Right forelimb (tissue), 1 donor: ENCODE measurements around the gene INHBA.

Experiments
- DNase-seq: peaks from one replicate; pipeline ENCODE4 v3.0.0-alpha.2; 2018

The INHBA gene

DNA sequence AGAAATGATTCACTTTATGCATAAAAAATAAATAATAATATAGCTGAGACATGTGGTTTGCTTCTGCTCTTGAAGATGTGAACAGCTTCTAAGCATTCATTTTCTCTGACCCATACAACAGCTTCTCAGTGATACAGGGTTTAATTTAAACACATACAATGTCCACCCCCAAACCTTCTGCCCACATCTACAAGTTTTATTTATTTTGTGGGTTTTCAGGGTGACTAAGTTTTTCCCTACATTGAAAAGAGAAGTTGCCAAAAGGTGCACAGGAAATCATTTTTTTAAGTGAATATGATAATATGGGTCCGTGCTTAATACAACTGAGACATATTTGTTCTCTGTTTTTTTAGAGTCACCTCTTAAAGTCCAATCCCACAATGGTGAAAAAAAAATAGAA lies 17.2 kb downstream of the INHBA start:
- DNase-seq, result no peak

DNA sequence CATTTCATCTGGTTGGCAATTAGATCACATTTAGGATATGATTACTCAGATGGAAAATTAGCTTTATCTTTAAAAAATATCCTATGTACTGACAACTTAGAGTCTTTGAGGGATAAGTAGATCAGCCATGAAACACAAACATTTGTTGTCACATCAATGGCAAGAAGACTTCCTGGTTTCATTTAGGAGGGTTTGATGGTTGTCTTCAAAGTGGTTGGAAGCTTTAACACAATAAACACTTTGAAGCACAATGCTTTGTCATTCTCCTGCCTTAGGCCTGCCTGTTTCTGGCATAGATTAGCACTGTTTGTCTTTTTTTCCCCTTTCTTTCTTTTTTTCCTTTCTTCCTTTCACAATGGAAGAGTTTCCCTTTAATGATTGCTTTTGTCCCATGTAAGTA lies 20.5 kb downstream of the INHBA start:
- DNase-seq, result no peak

DNA sequence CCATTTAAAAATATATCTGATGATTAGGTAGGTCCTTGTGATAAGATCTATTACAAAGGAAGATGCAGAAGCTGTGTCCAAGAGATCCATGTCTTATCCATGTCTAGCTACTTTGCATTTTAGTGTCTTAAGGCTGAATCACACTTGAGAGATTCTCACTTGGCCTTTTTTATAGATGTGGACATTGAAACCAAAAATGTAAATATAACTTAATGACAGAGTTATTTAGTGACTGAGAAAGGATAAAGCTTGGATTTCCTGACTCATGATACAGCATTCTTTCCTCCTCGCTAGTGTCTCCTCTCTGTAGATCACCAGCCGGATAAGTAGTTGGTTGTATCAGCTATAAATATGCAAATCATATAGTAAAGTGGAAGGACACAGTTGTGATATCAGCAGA lies 23.3 kb downstream of the INHBA start:
- no peak for DNase-seq

DNA sequence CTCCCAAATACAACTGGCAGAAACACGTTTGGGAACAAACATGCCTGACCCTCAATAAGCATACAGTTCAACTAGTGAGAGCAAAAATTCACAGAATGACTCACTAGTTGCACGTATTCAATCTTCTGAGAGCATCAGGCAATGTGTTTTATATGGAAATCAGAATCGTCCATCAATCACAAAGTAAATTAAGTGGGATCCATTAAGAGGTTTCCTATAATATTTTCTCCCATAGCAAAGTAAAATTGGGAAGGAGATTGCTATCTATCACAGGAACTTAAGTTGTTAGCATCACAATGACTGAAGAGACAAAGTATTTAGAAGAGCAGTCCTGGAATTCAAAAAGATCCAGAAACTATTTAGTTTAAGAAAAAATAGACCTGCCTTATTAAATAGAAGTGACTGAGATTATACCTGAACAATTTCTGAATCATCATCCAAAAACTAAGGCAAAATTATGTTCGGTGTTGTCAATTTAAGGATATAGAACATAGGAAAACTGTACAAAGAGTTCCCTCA lies 28.3 kb downstream of the INHBA start:
- no peak for DNase-seq

DNA sequence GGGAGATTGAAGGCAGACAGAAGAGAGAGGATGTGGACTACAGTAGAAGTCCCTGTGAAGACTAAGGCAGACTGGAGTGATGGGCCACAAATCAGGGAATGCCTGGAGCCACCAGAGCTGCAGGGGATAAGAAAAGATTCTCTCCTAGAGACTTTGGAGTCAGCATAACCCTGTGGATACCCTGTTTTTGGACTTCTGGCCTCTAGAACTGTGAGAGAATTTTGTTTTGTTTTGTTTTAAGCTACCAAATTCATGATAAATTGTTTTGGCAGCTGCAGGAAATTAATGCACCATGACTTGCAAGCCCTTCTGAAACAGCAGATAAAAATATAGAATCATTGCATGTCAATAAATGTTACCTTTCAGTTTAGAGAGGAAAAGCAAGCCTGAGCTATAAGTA lies 41.3 kb downstream of the INHBA start:
- no peak for DNase-seq

DNA sequence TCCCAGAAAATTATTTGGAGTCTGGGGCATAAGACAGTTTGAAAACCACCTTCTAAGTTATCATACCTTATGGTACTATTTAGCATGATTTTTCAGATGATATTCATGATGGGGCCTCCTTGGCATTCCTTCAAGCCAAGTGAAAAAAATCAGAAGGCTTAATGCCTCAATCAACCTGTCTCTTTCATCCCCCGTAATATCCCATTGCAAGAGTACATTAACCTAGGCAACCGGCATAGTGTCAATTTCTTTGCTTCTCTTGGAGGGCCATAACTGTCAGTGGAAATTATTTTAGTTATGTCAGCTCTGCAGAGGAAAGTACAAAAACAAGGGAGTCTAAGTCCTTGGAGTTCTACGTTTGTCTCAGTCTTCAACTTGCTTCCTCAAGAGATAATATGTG lies 43.4 kb downstream of the INHBA start:
- no peak for DNase-seq

DNA sequence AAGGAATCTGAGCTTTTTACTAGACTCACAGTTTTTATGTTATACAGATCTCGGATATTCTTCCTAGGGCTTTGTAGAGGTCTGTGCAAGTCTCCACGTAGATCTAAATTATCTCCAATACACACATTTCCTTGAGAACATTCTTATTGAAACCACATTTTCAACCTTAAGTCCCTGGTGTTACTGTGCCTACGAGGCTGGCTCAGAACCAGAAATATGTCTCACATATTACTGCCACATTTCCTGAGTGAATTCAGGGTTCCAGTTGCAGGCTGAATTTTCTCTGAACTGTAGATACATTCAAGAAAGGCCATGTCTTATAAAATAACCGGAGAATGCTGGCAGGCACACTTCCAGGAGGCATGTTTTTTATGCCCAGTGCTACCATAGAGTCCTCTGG lies 46.5 kb downstream of the INHBA start:
- DNase-seq, result no peak

DNA sequence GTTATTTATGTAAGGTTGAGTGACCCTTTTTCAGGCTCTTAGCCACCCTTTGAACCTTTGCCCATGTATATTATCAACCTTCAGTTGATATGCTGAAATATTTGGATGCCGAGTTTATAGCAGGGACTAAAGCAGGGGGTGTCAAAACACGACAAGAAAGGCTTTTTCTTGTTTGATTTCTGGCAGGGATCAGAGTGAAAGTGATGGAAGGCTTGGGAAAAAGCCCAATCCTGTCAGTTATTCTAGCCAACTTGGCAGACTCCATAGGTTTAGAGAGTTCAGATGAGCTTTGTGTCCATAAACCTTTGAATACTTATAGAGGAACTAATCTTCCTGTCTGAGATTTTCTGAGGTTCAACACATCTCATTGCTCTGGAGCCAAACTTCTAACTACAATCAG lies 47.5 kb downstream of the INHBA start:
- DNase-seq, result no peak

DNA sequence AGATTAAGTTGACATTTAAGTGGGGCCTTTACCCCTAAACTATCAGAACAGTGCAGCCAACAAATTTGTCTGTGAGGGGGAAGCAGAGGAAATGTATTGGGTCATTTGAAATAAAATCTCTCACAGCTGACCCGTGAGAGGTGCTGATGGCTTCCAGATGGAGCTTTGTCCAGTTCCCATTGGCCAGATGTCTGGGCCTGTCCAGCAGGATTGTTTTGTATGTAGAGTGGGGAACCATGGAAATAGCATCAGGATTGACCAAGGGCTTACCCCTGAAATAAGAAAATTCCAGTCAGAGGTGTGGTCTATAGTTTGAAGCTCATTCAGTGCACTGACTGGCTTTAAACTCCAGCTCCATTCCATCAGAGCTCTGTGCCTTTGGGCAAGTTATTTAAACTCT lies 50.6 kb downstream of the INHBA start:
- DNase-seq, result peak; percentile 60

DNA sequence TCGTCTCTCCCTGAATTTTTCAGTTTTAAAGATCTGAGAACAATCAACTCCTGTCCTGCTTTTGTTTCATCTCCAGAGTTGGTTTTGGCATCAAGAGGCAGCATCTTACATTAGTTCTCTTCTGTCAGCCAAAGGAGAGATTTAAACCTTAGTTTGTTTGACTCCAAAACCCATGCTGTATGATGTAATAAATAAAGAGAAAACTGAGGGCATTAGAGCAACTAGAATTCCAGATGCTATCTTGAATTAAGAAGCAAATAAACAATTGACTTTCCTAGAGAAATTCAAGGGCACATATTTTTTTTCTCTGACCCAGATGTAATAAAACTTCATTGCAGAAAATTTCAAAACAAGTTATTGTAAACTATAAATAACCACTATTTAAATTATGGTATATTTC lies 54.4 kb downstream of the INHBA start:
- DNase-seq, result no peak

DNA sequence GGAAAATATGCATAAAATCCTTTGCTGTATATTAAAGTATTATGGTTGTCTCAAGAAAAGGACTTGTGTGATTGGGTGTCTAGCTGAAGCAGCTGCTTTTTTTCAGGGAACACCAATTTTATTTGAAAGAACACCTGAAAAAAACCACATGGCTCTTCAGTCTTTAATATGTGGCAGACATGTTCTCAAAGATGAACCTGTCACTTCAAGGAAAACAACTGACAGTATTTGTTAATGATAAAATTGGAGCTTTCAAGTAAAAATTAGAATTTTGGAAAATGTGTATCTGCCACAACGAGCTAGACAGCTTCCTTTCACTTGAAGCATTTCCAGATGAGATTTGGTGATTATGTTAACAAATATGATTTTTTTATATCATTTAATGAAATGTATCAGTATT lies 59.3 kb downstream of the INHBA start:
- DNase-seq, result no peak

DNA sequence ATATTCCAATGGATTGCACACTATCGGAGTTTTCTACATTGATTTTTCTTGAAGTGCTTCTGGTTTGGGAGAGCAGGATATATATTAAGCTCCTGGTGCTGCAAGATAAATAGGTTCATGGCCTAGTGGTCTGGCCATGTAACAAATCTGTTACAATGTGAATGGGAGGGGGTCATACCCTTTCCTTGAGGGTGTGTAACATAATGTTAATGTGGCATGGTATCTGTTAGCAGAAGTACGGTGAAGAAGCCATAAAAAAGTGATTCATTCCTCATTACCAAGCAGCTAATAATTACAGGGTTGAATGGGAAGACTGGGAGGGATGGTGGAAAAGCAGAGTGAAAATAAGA lies 61.2 kb downstream of the INHBA start:
- DNase-seq, result no peak

DNA sequence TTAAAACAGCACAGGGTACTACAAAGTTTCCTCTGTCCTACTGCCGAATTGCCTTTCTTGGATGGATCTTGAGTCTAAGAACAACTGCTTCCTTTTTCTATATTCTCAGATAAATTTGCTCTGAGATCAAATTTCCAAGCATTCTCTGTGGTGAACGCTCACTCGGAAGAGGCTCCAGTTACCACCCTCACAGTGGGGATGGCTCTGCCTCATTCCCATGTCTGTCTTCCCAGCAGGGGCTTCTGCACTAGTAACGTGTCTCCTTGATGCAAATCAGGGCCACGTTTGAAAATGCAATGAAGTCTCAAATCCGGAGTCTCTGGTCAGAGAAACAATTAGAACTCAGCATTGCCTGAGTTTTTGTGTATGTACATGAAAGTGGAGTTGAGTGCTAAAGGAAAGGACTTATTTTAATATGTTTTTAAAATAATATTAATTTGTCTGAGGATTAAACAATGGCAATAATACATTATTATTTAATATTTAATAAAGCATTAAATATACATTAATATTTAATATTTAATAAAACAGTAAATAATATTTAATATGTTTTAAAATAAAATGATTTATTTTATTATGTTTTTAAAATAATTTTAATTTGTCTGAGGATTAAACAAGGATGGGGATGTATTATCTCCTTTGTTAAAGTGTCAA lies 61.8 kb downstream of the INHBA start:
- DNase-seq, result no peak

DNA sequence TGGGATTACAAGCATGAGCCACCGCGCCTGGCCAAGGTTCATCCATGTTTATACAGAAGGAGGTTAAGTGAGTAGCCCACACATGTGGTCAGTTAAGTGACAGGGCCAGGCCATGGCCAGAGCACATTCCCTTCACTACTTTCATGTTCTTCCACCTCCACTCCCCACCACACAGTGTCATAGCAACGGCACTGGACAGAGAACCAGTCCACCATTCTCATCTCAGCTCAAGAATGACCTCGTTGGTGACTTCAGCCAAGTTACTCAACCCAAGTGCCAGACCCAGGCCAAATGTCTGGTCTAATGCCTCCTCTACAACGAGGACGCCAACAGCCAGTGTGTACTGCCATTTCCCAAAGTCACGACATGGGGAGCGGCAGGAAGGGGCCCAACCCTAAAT lies 62.4 kb downstream of the INHBA start:
- no peak for DNase-seq

DNA sequence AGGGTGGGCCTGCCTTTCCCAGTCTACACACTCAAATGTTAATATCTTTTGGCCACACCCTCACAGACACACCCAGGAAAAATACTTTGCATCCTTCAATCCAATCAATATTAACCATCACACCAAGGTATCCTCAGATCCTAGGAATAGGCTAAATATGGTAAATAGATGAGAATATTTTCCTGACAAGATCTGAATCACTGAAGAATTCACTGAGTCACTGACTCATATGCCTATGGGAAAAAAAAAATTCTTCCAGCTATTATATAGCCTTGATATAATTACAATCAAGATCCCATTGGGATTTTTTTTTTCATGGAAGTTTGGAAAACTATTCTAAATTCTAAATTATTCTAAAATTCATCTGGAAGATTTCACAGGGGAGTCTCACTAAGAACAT lies 65.8 kb downstream of the INHBA start:
- DNase-seq, result no peak
